ENCODE results near the gene DYTN.

DYTN gene

GRCh38 chr2:206611736-206612135, 106.5 kb downstream of the DYTN start:
- no peak for DNase-seq

GRCh38 chr2:206611191-206611590, 107.0 kb downstream of the DYTN start:
- no peak for DNase-seq

GRCh38 chr2:206610451-206610850, 107.7 kb downstream of the DYTN start:
- DNase-seq, result no peak

- DNase-seq, result no peak
Observed at GRCh38 chr2:206603243-206603642, 115.0 kb downstream of the DYTN start.
